Prostate gland (tissue), 2 donors: Measurements from ENCODE around the gene ZNF101. TPM values are rescaled to one million over a fixed set of nuclear protein-coding genes. Genes with fewer than 3 reads are reported as not detected.

Source experiments
- DNase-seq: peaks from one replicate; pipeline ENCODE4 v3.0.0-alpha.2; 2019; ENCODE audit warnings: low spot score
- H3K27ac ChIP-seq, 2 donors: fragments of 200-600 bp; sonication (generic); 2 replicates each; pipeline ENCODE4 v1.5.1; 2017 to 2019
- H3K27me3 ChIP-seq: fragments of 200-600 bp; sonication (generic); replicated peaks from 2 replicates; pipeline ENCODE4 v1.5.1; 2019; ENCODE audit not compliant: insufficient read depth
- H3K36me3 ChIP-seq, 2 donors: fragments of 200-600 bp; sonication (generic); 1 replicate in 1 of 2; 2 replicates in 1 of 2; pipeline versions ENCODE4 v1.5.1 to v1.8.1; 2017 to 2019
- H3K4me1 ChIP-seq: fragments of 200-600 bp; sonication (generic); replicated peaks from 2 replicates; pipeline ENCODE4 v1.5.1; 2019
- H3K4me3 ChIP-seq, 2 donors: fragments of 200-600 bp; sonication (generic); 2 replicates each; pipeline ENCODE4 v1.5.1; 2017 to 2019
- H3K9me3 ChIP-seq: fragments of 200-600 bp; sonication (generic); 2 replicates; pipeline ENCODE4 v1.5.1; 2017
- CTCF ChIP-seq, 4 experiments: fragments of 200-600 bp in 2 of 4; fragments of 450-650 bp in 2 of 4; sonication (generic) in 2 of 4; IDR thresholded peaks; 1 replicate in 3 of 4; 2 replicates in 1 of 4; pipeline ENCODE4 v1.5.1; 2016 to 2019; ENCODE audit warnings: antibody characterized with exemption in 4 of 4, mild to moderate bottlenecking in 2 of 4, moderate library complexity in 2 of 4
- POLR2A ChIP-seq: fragments of 450-650 bp; IDR thresholded peaks from one replicate; pipeline ENCODE4 v1.6.1; 2016; ENCODE audit warnings: antibody characterized with exemption, mild to moderate bottlenecking
- POLR2AphosphoS5 ChIP-seq: sonication (generic); formaldehyde crosslinking; IDR thresholded peaks from one replicate; pipeline ENCODE4 v1.6.1; 2017; ENCODE audit warnings: antibody characterized with exemption
- WGBS: methylation state at CpG from one replicate; pipeline ENCODE4 v1.1.5; 2018; 5-methylcytosine and 5-hydroxymethylcytosine counted together
- intact Hi-C: fragments of 100-400 bp; cut with DNase I; formaldehyde crosslinking; loops from one replicate; pipeline ENCODE4 v1.14.2; 2022
- total RNA-seq, 2 donors: library from RNA; depleted of rRNA; stranded (reverse); fragments of >200 nt; gene quantifications; one replicate each; pipeline ENCODE4 v1.1.0, GENCODE V29; 2016

ZNF101 gene
- total RNA-seq, 2 donors from 2014 or later, result 4.1 to 7.1 TPM

- Histone ChIP-seq H3K27ac (no peak overlapping the region), H3K4me3 (no peak overlapping the region), H3K36me3 (no peaks in the 10 kb centered on the region), H3K4me1 (peaks cover 3% of the 10 kb centered on the region), H3K27me3 (no peaks in the 10 kb centered on the region), H3K9me3 (no peaks in the 10 kb centered on the region)
- WGBS, result 97% methylated on average over 2 of the region's 2 CpGs
- TF ChIP-seq CTCF (IDR thresholded peaks at IDR 0.05) (no peak), POLR2AphosphoS5 (no peak), POLR2A (no peak)
- intact Hi-C loops, result no loop called here
- no peak for DNase-seq
These were observed 38.2 kb upstream of the ZNF101 start for GRCh38 chr19:19630426-19630825.

- TF ChIP-seq POLR2A, result no peak
- TF ChIP-seq POLR2AphosphoS5, result no peak
- TF ChIP-seq CTCF (IDR thresholded peaks at IDR 0.05), result no peak
- WGBS, result 92% methylated on average over 7 of the region's 7 CpGs
- H3K36me3 ChIP-seq, result no peaks in the 10 kb centered on the region
- H3K4me3 ChIP-seq, result no peak overlapping the region
- no peak for DNase-seq
- H3K27ac ChIP-seq, result no peak overlapping the region
- H3K27me3 ChIP-seq, result no peaks in the 10 kb centered on the region
- no peaks in the 10 kb centered on the region for H3K9me3 ChIP-seq
- intact Hi-C loops, result no loop called here
- peaks cover 3% of the 10 kb centered on the region for H3K4me1 ChIP-seq
These were observed 37.3 kb upstream of the ZNF101 start for GRCh38 chr19:19631346-19631745.

- H3K27ac ChIP-seq, result no peak overlapping the region
- TF ChIP-seq POLR2A (no peak), POLR2AphosphoS5 (no peak), CTCF (IDR thresholded peaks at IDR 0.05) (no peak)
- intact Hi-C loops, result no loop called here
- WGBS, result 76% methylated on average over 5 of the region's 5 CpGs
- no peaks in the 10 kb centered on the region for H3K9me3 ChIP-seq
- no peaks in the 10 kb centered on the region for H3K36me3 ChIP-seq
- H3K27me3 ChIP-seq, result no peaks in the 10 kb centered on the region
- H3K4me3 ChIP-seq, result no peak overlapping the region
- peaks cover under 1% of the 10 kb centered on the region for H3K4me1 ChIP-seq
- no peak for DNase-seq
These were observed 36.0 kb upstream of the ZNF101 start for GRCh38 chr19:19632661-19633060.

- Histone ChIP-seq H3K36me3 (no peaks in the 10 kb centered on the region), H3K9me3 (no peaks in the 10 kb centered on the region), H3K4me3 (no peak overlapping the region), H3K4me1 (no peaks in the 10 kb centered on the region), H3K27ac (no peak overlapping the region), H3K27me3 (no peaks in the 10 kb centered on the region)
- TF ChIP-seq CTCF (IDR thresholded peaks at IDR 0.05) (no peak), POLR2AphosphoS5 (no peak), POLR2A (no peak)
- intact Hi-C loops, result no loop called here
- no peak for DNase-seq
- WGBS, result 94% methylated on average over 19 of the region's 22 CpGs
These were observed 34.7 kb upstream of the ZNF101 start for GRCh38 chr19:19633711-19634515.
